Activated CD4-positive, alpha-beta T cell treated with anti-CD3 and anti-CD28 coated beads, Interleukin-10, Interleukin-2, amounts not matched to agents 100 ng/mL and 50 ng/mL, durations not matched to agents 16 hours and 8 hours (primary cell): ENCODE measurements around the gene DNAI2.

Source experiments
- DNase-seq: peaks from one replicate; pipeline ENCODE4 v3.0.0-alpha.2; 2020

DNAI2 gene

GRCh38 chr17:74314877-74315276 lies 40.8 kb downstream of the DNAI2 start:
- no peak for DNase-seq

- DNase-seq = no peak
These were observed 42.2 kb downstream of the DNAI2 start for GRCh38 chr17:74316220-74316619.

- no peak for DNase-seq
These were observed 43.0 kb downstream of the DNAI2 start for GRCh38 chr17:74317071-74317470.

GRCh38 chr17:74318391-74318790 lies 44.4 kb downstream of the DNAI2 start:
- no peak for DNase-seq

- DNase-seq = no peak
These were observed 50.5 kb downstream of the DNAI2 start for GRCh38 chr17:74324521-74324920.

GRCh38 chr17:74325376-74325742 lies 51.3 kb downstream of the DNAI2 start:
- no peak for DNase-seq

- DNase-seq = peak; percentile 62
These were observed 51.8 kb downstream of the DNAI2 start, which contains the start of gene KIF19 for GRCh38 chr17:74325743-74326379. Gene KIF19 (plus strand): TSS chr17:74326226. CDS start chr17:74326350, 124 bp downstream.

GRCh38 chr17:74326506-74326905 lies 52.5 kb downstream of the DNAI2 start:
- no peak for DNase-seq

- no peak for DNase-seq
These were observed 54.5 kb downstream of the DNAI2 start for GRCh38 chr17:74328487-74328886.

- no peak for DNase-seq
These were observed 55.3 kb downstream of the DNAI2 start for GRCh38 chr17:74329378-74329777.

- no peak for DNase-seq
These were observed 56.4 kb downstream of the DNAI2 start for GRCh38 chr17:74330446-74330845.

GRCh38 chr17:74332017-74332650 lies 58.1 kb downstream of the DNAI2 start:
- no peak for DNase-seq

GRCh38 chr17:74332763-74333283 lies 58.8 kb downstream of the DNAI2 start:
- DNase-seq = no peak

- no peak for DNase-seq
These were observed 60.5 kb downstream of the DNAI2 start for GRCh38 chr17:74334393-74335039.

- DNase-seq = no peak
These were observed 61.6 kb downstream of the DNAI2 start for GRCh38 chr17:74335529-74336062.

- no peak for DNase-seq
These were observed 62.3 kb downstream of the DNAI2 start for GRCh38 chr17:74336307-74336706.

- no peak for DNase-seq
These were observed 63.9 kb downstream of the DNAI2 start for GRCh38 chr17:74337834-74338500.

GRCh38 chr17:74339537-74340195 lies 65.6 kb downstream of the DNAI2 start:
- DNase-seq = no peak

GRCh38 chr17:74340470-74341023 lies 66.5 kb downstream of the DNAI2 start:
- DNase-seq = no peak

GRCh38 chr17:74342224-74342623 lies 68.2 kb downstream of the DNAI2 start:
- DNase-seq = no peak

GRCh38 chr17:74343121-74343520 lies 69.1 kb downstream of the DNAI2 start:
- no peak for DNase-seq
